GM18868 (cell line): Measurements from ENCODE around the gene MEGF11.

Experiments
- ATAC-seq: cut with Tn5 transposase; IDR thresholded peaks from one replicate; pipeline ENCODE4 v1.9.1; 2021; ENCODE audit warnings: mild to moderate bottlenecking, moderate library complexity; ENCODE audit not compliant: unreplicated experiment

Gene MEGF11

GRCh38 chr15:66151809-66152208 is 101.7 kb downstream of the MEGF11 start:
- ATAC-seq = no peak

GRCh38 chr15:66149871-66150270 is 103.7 kb downstream of the MEGF11 start:
- ATAC-seq = no peak

- ATAC-seq = no peak
Observed at GRCh38 chr15:66148187-66148586, 105.4 kb downstream of the MEGF11 start.

GRCh38 chr15:66147440-66147839 is 106.1 kb downstream of the MEGF11 start:
- no peak for ATAC-seq

GRCh38 chr15:66145726-66146182 is 107.8 kb downstream of the MEGF11 start:
- no peak for ATAC-seq

- no peak for ATAC-seq
Observed at GRCh38 chr15:66144978-66145725, 108.4 kb downstream of the MEGF11 start.

GRCh38 chr15:66142285-66142684 is 111.3 kb downstream of the MEGF11 start:
- ATAC-seq = no peak

- no peak for ATAC-seq
Observed at GRCh38 chr15:66139591-66140207, 113.9 kb downstream of the MEGF11 start.

GRCh38 chr15:66138892-66139590 is 114.5 kb downstream of the MEGF11 start:
- no peak for ATAC-seq

- ATAC-seq = no peak
Observed at GRCh38 chr15:66138096-66138783, 115.3 kb downstream of the MEGF11 start.

- ATAC-seq = no peak
Observed at GRCh38 chr15:66136948-66137347, 116.6 kb downstream of the MEGF11 start.

GRCh38 chr15:66135664-66136063 is 117.9 kb downstream of the MEGF11 start:
- no peak for ATAC-seq

- ATAC-seq = no peak
Observed at GRCh38 chr15:66134284-66134683, 119.3 kb downstream of the MEGF11 start.

- ATAC-seq = no peak
Observed at GRCh38 chr15:66133247-66133885, 120.2 kb downstream of the MEGF11 start.

- ATAC-seq = no peak
Observed at GRCh38 chr15:66132251-66132816, 121.2 kb downstream of the MEGF11 start.

- ATAC-seq = no peak
Observed at GRCh38 chr15:66131831-66132230, 121.7 kb downstream of the MEGF11 start.

GRCh38 chr15:66131200-66131599 is 122.3 kb downstream of the MEGF11 start:
- no peak for ATAC-seq

GRCh38 chr15:66130496-66131034 is 123.0 kb downstream of the MEGF11 start:
- ATAC-seq = no peak

GRCh38 chr15:66129586-66129985 is 124.0 kb downstream of the MEGF11 start:
- ATAC-seq = no peak

GRCh38 chr15:66128116-66128680 is 125.4 kb downstream of the MEGF11 start:
- ATAC-seq = no peak
